ENCODE results near the gene CALML5.

CALML5 gene

GRCh38 chr10:5532618-5533097 is 33.3 kb upstream of the CALML5 start:
- DNase-seq: no peak

GRCh38 chr10:5532307-5532605 is 32.9 kb upstream of the CALML5 start:
- no peak for DNase-seq

- DNase-seq: no peak
Measured at GRCh38 chr10:5531558-5532306, 32.4 kb upstream of the CALML5 start.

- DNase-seq: no peak
Measured at GRCh38 chr10:5530846-5531557, 31.6 kb upstream of the CALML5 start.

GRCh38 chr10:5530412-5530806 is 31.0 kb upstream of the CALML5 start:
- no peak for DNase-seq

GRCh38 chr10:5529702-5530411 is 30.5 kb upstream of the CALML5 start:
- no peak for DNase-seq

- DNase-seq: no peak
Measured at GRCh38 chr10:5528989-5529701, 29.8 kb upstream of the CALML5 start.

- DNase-seq: no peak
Measured at GRCh38 chr10:5527332-5528200, 28.2 kb upstream of the CALML5 start.

- DNase-seq: no peak
Measured at GRCh38 chr10:5526691-5527331, 27.4 kb upstream of the CALML5 start.

GRCh38 chr10:5525561-5526341 is 26.4 kb upstream of the CALML5 start:
- no peak for DNase-seq

- DNase-seq: no peak
Measured at GRCh38 chr10:5524641-5525560, 25.5 kb upstream of the CALML5 start, which contains the start of gene CALML3. CALML3 (plus strand) TSS chr10:5524961; CDS start chr10:5525086, 125 bp downstream.

GRCh38 chr10:5523796-5524574 is 24.6 kb upstream of the CALML5 start:
- DNase-seq: no peak

GRCh38 chr10:5522913-5523560 is 23.7 kb upstream of the CALML5 start:
- no peak for DNase-seq

GRCh38 chr10:5519054-5519453 is 19.7 kb upstream of the CALML5 start:
- no peak for DNase-seq

GRCh38 chr10:5518143-5518542 is 18.8 kb upstream of the CALML5 start:
- peak; percentile 64 for DNase-seq

- no peak for DNase-seq
Measured at GRCh38 chr10:5517546-5517945, 18.2 kb upstream of the CALML5 start.

- DNase-seq: no peak
Measured at GRCh38 chr10:5515948-5516761, 16.8 kb upstream of the CALML5 start.

All from SHP77 treated with DMSO at 0.1 percent for 48 hours (cell line).